Cardiac ventricle fibroblast (primary cell): ENCODE measurements around the gene BLM. TPM values are rescaled to one million over a fixed set of nuclear protein-coding genes. Genes with fewer than 3 reads are reported as not detected.

Experiments used
- total RNA-seq: library from RNA; depleted of rRNA; stranded (reverse); fragments of >200 nt; gene quantifications from 2 replicates; pipeline ENCODE4 v1.2.3, GENCODE V29; 2015

BLM gene
- 0.64 and 2.4 TPM in 2 replicates for total RNA-seq

GRCh38 chr15:90716976-90717821, at the start of gene BLM:
Gene BLM, plus strand, starts transcription at chr15:90717346. Its CDS starts 30,047 bp downstream, at chr15:90747393.

Other genes with a start within 250 kb of the BLM start
- gene CRTC3, start 187.4 kb upstream of the BLM start, total RNA-seq, result 17.8 and 18.4 TPM in 2 replicates
- 34.9 and 38.6 TPM in 2 replicates for gene FURIN, start 151.2 kb downstream of the BLM start, total RNA-seq
- 21.8 and 32.7 TPM in 2 replicates for gene FES, start 167.2 kb downstream of the BLM start, total RNA-seq
- 8.2 and 10.9 TPM in 2 replicates for gene MAN2A2, start 186.0 kb downstream of the BLM start, total RNA-seq
- gene HDDC3, start 215.2 kb downstream of the BLM start, total RNA-seq, result 9.4 and 15.7 TPM in 2 replicates
- 53.8 and 56.3 TPM in 2 replicates for gene UNC45A, start 217.9 kb downstream of the BLM start, total RNA-seq
- gene RCCD1, start 237.5 kb downstream of the BLM start, total RNA-seq, result 8.9 and 9.1 TPM in 2 replicates